Osteoblast (primary cell): ENCODE results near the gene OR51B5. TPM values are rescaled to one million over a fixed set of nuclear protein-coding genes. Genes with fewer than 3 reads are reported as not detected.
A peak's percentile ranks its signal among the peaks of the same experiment; 100 is the strongest.
"Not testable (repeated sequence)": the region's sequence is repeated elsewhere in the genome, so short reads cannot be mapped to it uniquely, and the experiment has no call there.

Experiments used
- DNase-seq: peaks from one replicate; pipeline ENCODE4 v3.0.0; 2011; ENCODE audit warnings: low spot score, mixed read lengths; ENCODE audit not compliant: insufficient read length; ENCODE audit errors: missing footprints
- H2AFZ ChIP-seq: 2 replicates; pipeline ENCODE4 v1.6.0; 2011; ENCODE audit warnings: mild to moderate bottlenecking, low read length
- H3K27ac ChIP-seq: 2 replicates; pipeline ENCODE4 v1.5.1; 2011; ENCODE audit warnings: mild to moderate bottlenecking, low read depth, low read length, moderate library complexity
- H3K27me3 ChIP-seq: 2 replicates; pipeline ENCODE4 v1.6.0; 2012; ENCODE audit warnings: mild to moderate bottlenecking, control low read depth, inconsistent platforms, low read length, moderate library complexity; ENCODE audit not compliant: insufficient read depth
- H3K36me3 ChIP-seq: 2 replicates; pipeline ENCODE4 v1.5.1; 2011; ENCODE audit warnings: mild to moderate bottlenecking, low read length, control low read depth, moderate library complexity; ENCODE audit not compliant: insufficient read depth
- H3K4me1 ChIP-seq: 2 replicates; pipeline ENCODE4 v1.5.1; 2011; ENCODE audit warnings: mild to moderate bottlenecking, low read length, control low read depth, moderate library complexity; ENCODE audit not compliant: insufficient read depth
- H3K4me2 ChIP-seq: 2 replicates; pipeline ENCODE4 v1.6.0; 2011; ENCODE audit warnings: mild to moderate bottlenecking, low read length; ENCODE audit not compliant: insufficient read depth
- H3K4me3 ChIP-seq: fragments of 200-600 bp; sonication (generic); 3 replicates; pipeline ENCODE4 v1.5.1; 2012; ENCODE audit warnings: mild to moderate bottlenecking, low read length, inconsistent platforms; ENCODE audit not compliant: insufficient read depth
- H3K79me2 ChIP-seq: 2 replicates; pipeline ENCODE4 v1.6.0; 2012; ENCODE audit warnings: mild to moderate bottlenecking, low read length, control low read depth, inconsistent platforms; ENCODE audit not compliant: insufficient read depth
- H3K9me3 ChIP-seq: 2 replicates; pipeline ENCODE4 v1.5.1; 2011; ENCODE audit warnings: low read depth, low read length, control low read depth
- H4K20me1 ChIP-seq: 2 replicates; pipeline ENCODE4 v1.6.0; 2012; ENCODE audit warnings: mild to moderate bottlenecking, low read length, control low read depth; ENCODE audit not compliant: insufficient read depth
- CTCF ChIP-seq: IDR thresholded peaks from 2 replicates; pipeline ENCODE4 v1.5.1; 2011; ENCODE audit warnings: mild to moderate bottlenecking, low read depth, low read length, moderate library complexity; ENCODE audit errors: extremely low read depth
- total RNA-seq: library from RNA; depleted of rRNA; stranded (reverse); fragments of >200 nt; gene quantifications from 2 replicates; pipeline ENCODE4 v1.2.3, GENCODE V29; 2012

OR51B5 gene
- total RNA-seq, 1 donor, result not detected

- Histone ChIP-seq H3K4me2 (peak overlapping the region; percentile 59), H2AFZ (no peak overlapping the region), H3K9me3 (no peaks in the 10 kb centered on the region), H3K36me3 (no peaks in the 10 kb centered on the region), H3K79me2 (no peaks in the 10 kb centered on the region), H3K4me1 (peaks cover 65% of the 10 kb centered on the region), H3K27ac (peak overlapping the region; percentile 91), H3K4me3 (no peak overlapping the region), H3K27me3 (no peaks in the 10 kb centered on the region), H4K20me1 (no peaks in the 10 kb centered on the region)
- no peak for TF ChIP-seq CTCF
- no peak for DNase-seq
Measured at GRCh38 chr11:5366856-5367255, 23.5 kb upstream of the OR51B5 start.

- H3K36me3 ChIP-seq, H3K27me3 ChIP-seq, H2AFZ ChIP-seq, H3K4me2 ChIP-seq, H3K79me2 ChIP-seq, H3K4me3 ChIP-seq, H3K9me3 ChIP-seq, DNase-seq, H4K20me1 ChIP-seq: not testable (repeated sequence)
- peak; percentile 9 for TF ChIP-seq CTCF
- Histone ChIP-seq H3K27ac (peak overlapping the region; percentile 91), H3K4me1 (peaks cover 67% of the 10 kb centered on the region)
Measured at GRCh38 chr11:5366365-5366764, 23.0 kb upstream of the OR51B5 start.

GRCh38 chr11:5364214-5364613 lies 20.9 kb upstream of the OR51B5 start:
- H3K36me3 ChIP-seq, result no peaks in the 10 kb centered on the region
- TF ChIP-seq CTCF, result no peak

GRCh38 chr11:5363679-5364078 lies 20.4 kb upstream of the OR51B5 start:
- peak overlapping the region; percentile 91 for H3K27ac ChIP-seq
- peaks cover 59% of the 10 kb centered on the region for H3K4me1 ChIP-seq
- no peak overlapping the region for H3K4me3 ChIP-seq

More at GRCh38 chr11:5364214-5364613, 20.9 kb upstream of the OR51B5 start:
- H3K4me3 ChIP-seq, result no peak overlapping the region
- peak overlapping the region; percentile 32 for H2AFZ ChIP-seq
- no peaks in the 10 kb centered on the region for H3K79me2 ChIP-seq
- H3K27me3 ChIP-seq, result no peaks in the 10 kb centered on the region
- H3K27ac ChIP-seq, result peak overlapping the region; percentile 91
- H3K9me3 ChIP-seq, result no peaks in the 10 kb centered on the region
- H3K4me2 ChIP-seq, result peak overlapping the region; percentile 56
- peaks cover 63% of the 10 kb centered on the region for H3K4me1 ChIP-seq
- peak; percentile 38 for DNase-seq
- H4K20me1 ChIP-seq, result no peaks in the 10 kb centered on the region

More at GRCh38 chr11:5363679-5364078, 20.4 kb upstream of the OR51B5 start:
- no peak for TF ChIP-seq CTCF
- Histone ChIP-seq H3K9me3 (no peaks in the 10 kb centered on the region), H2AFZ (no peak overlapping the region), H3K79me2 (no peaks in the 10 kb centered on the region), H3K36me3 (no peaks in the 10 kb centered on the region), H4K20me1 (no peaks in the 10 kb centered on the region), H3K27me3 (no peaks in the 10 kb centered on the region), H3K4me2 (peak overlapping the region; percentile 12)
- DNase-seq, result no peak
